ENCODE data around the gene TNFRSF9.

Gene TNFRSF9

GRCh38 chr1:7915826-7916500 lies 24.7 kb downstream of the TNFRSF9 start:
- DNase-seq: peak; percentile 37

DNA sequence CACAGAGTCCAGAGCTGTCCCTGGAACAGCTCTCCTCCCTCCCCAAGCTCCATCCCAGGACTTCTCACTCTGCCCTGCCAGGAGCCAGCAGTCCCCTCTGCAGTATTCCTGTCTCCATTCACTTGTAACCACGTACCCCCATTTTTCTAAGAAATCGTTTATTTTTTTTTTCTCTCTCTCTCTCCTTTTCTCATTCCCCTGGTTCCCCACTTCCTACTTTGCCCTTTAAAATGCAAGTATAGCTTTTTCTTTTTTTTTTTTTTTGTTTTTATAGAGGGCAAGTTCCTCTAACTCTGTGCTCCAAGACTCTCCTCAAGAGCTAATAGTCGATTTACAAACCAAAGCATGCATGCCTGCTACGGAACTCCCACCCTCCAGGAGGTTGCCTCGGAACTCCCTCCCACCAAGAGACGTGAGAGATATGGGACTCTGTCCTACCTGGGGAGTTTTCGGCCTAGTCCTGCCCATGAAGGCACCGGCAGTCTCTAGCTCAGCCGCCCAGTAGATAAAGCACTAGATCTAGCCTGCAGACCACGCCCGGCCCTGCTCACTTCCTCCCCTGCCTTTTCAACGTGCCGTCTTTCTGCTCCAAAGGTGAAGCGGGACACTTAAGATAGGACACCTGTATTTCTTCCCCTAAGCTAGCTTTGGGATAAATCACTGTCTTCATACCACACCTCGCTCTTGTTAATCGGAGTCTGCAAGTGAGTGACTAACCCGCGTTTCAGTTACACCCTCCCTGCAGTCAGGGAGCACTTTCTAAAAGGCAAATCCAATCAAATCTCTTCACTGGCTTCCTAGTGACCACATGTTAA lies 27.7 kb downstream of the TNFRSF9 start:
- no peak for DNase-seq

- no peak for DNase-seq
Measured at GRCh38 chr1:7912145-7912544, 28.5 kb downstream of the TNFRSF9 start.

- no peak for DNase-seq
Measured at GRCh38 chr1:7905262-7905661, 35.4 kb downstream of the TNFRSF9 start.

DNA sequence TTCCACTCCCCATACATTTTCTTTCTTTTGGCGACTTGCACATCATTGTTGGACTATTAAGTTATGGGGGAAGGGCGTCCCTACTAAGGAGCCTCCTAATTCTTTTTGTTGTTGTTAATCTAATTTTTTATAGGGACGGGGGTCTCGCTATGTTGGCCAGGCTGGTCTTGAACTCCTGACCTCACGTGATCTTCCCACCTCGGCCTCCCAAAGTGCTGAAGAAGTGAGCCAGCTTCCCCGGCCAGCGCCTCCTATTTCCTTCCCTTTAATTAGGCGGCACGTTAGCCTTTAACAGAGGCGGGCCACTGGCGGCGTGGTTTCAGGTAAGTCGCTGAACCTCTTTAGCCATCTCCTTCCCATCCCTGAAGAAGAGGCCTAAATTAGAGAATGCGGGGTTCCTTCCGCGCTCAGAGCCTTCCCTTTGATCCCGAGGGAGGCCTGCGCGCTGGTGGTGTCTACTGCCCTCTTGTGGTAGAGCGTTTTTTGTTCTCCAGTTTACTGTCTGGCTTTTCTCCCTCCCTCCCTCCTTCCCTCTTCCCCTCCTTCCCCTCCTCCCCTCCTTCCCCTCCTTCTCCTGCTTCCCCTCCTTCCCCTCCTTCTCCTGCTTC lies 38.1 kb downstream of the TNFRSF9 start:
- DNase-seq: peak; percentile 60

- no peak for DNase-seq
Measured at GRCh38 chr1:7899741-7900140, 40.9 kb downstream of the TNFRSF9 start.

- no peak for DNase-seq
Measured at GRCh38 chr1:7898962-7899361, 41.7 kb downstream of the TNFRSF9 start.

GRCh38 chr1:7896994-7897393 lies 43.6 kb downstream of the TNFRSF9 start:
- no peak for DNase-seq

- DNase-seq: no peak
Measured at GRCh38 chr1:7893529-7894180, 47.0 kb downstream of the TNFRSF9 start.

DNA sequence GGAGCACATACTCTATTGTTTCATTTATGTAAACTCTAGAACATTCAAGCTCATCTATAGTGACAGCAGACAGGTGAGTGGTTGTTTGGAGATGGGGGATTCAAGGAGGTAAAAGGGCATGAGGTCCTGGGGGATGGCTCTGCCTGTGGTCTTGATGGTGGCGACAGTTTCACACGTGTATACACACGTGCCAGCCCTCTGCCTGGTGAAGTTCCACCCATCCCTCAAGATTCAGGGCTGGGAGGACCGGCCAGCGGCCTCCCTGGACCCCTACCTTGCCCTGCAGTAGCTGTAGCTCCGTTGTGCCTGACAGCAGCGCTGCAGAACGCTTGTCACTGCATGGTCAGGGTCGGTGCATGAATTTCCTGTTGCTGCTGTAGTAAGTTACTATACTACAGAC lies 48.8 kb downstream of the TNFRSF9 start:
- DNase-seq: no peak

GRCh38 chr1:7890853-7891252 lies 49.8 kb downstream of the TNFRSF9 start:
- DNase-seq: no peak

DNA sequence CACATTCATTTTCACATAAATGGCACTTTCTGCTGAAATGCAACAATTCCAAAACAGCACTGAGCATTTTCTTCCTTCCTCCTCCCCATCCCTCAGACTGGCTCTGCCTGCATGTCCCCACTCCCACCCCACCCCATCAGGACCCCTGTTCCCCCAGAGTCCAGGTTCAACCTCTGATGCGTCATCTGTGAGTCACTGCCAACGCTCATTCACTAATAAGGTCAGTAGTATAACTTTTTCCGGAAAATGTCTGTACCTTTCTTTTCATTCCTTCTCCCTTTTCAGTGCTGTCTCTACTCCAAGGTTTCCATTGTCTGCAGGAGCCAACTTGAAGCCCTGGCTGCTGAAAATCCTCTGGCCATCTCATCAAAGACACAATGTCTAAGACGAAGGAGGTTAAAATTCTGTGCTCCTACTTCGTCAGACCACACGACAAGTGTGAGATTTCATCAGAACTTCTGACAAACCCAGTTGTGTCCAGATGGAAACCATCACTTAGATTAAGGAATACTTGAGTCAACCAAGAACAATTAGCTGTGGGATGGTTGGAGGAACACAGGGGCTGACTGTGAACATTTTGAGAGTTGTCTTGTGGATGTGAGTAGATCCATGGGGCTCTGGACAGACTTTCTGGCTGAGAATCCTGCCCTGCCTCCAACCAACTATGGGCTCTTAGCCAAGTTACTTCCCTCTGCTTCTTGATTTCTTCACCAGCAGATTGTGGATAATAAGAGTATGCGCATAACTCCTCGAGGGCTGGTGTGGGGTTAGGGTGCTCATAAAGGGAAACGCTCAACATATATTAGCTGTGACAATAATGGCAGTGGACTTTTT lies 52.2 kb downstream of the TNFRSF9 start:
- no peak for DNase-seq

GRCh38 chr1:7886405-7886745 lies 54.3 kb downstream of the TNFRSF9 start:
- no peak for DNase-seq

DNA sequence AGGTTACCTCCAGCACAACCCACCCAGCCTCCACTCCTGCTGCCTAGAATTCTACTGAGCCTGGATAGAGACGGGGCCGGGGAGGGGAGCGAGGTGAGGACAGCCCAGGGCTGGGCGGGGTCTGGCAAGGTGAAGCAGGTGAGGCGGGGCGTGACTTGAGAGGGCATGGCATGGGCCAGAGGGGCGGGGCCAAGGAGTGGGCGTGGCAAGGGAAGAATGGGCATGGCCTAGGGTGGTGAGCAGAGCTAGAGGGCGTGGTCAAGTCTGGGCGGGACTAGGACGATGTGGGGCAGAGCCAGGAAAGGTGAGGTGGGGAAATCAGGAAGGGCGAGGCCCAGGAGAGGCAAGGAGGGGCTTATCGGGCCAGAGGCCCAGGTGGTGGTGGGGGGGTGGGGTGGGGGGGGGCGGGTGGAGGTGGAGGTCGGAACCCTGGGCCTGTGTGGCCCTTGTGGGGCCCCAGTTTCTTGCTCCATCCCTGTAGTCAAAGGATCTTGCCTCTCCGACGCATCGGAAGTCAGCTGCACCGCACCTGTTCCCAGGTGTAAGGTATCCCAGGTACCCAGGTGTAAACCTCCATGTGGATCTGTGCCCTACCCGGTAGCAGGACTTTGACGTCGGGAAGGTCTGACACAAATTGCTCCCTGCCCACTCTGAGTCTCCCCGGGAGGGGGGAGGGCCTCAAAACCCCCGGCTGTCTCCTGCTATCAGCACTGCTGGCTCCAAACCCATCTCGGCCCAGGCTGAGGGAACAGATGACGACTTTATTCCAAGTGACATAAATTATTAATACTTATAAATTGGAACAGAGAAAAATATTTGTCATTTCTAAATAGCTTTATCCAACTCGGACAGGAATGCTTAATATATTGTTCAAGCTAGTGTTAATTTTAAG lies 54.9 kb downstream of the TNFRSF9 start:
- peak; percentile 26 for DNase-seq

DNA sequence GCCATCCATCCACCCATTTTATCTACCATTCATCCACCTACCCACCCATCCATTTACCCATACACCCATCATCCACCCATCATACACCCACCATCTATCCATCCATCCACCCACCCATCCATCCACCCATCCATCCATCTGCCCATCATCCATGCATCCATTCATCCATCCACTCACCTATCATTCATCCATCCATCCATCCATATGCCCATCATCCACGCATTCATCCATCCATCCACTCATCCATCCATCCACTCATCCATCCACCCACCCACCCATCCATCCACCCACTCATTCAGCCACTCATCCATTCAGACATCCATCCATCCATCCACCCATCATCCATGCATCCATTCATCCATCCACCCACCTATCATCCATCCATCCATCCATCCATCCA lies 55.9 kb downstream of the TNFRSF9 start:
- DNase-seq: no peak

- no peak for DNase-seq
Measured at GRCh38 chr1:7879228-7879627, 61.4 kb downstream of the TNFRSF9 start.

DNA sequence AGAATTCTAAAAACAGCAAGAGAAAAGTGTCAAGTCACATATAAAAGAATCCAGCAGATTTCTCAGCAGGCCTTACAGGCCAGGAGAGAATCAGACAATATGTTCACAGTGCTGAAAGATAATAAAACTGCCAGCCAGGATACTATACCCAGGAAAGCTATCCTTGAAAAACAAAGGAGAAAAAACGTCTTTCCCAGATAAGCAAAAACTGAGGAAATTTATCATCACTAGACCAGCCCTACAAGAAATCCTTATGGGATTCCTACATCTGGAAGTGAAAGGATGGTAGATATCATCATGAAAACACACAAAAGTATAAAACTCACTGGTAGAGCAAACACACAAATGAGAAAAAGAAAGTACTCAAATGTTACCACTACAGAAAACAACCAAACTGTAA lies 62.6 kb downstream of the TNFRSF9 start:
- no peak for DNase-seq

- no peak for DNase-seq
Measured at GRCh38 chr1:7873801-7874795, 66.5 kb downstream of the TNFRSF9 start.

DNA sequence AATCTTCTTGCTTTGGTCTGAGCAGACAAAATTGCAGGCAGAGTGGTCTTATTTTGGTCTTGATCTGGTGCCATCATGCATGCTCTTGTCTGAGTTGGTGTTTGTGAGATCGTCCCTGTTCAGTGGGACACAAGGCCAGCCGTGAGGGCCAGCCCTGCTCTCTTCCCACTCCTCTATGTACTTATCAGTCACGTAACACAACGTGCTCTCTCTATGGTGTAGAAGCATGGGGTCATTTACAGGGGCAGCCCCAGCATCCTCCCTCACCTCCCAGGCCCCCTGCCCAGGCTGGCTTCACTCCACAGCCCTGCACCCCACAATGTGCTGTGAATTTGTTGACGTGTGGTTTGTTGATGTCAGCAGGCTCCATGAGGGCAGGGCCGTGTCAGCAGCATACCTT lies 69.5 kb downstream of the TNFRSF9 start:
- DNase-seq: no peak
